Panc1 (cell line): ENCODE results near the gene TBX18. TPM values are rescaled to one million over a fixed set of nuclear protein-coding genes. Genes with fewer than 3 reads are reported as not detected.

Source experiments
- ATAC-seq: fragments of 200-7000 bp; cut with Tn5 transposase; 2 replicates; pipeline ENCODE4 v1.9.1; 2020; ENCODE audit warnings: mild to moderate bottlenecking, moderate library complexity
- BruUV-seq: library from RNA; stranded (reverse); fragments of 400-500 nt; replicated peaks from 2 replicates; lab custom pipeline; 2021; lab: Mats Ljungman, UMichigan
- CTCF ChIA-PET: fragments of 300-600 bp; sonication (Branson Sonifier 250); formaldehyde crosslinking; loops from one replicate; lab custom pipeline; 2022; ENCODE audit warnings: antibody characterized with exemption; lab: Charles Lee
- POLR2A ChIA-PET: fragments of 300-600 bp; sonication (Branson Sonifier 250); formaldehyde crosslinking; loops from one replicate; lab custom pipeline; 2022; ENCODE audit warnings: antibody characterized with exemption; lab: Charles Lee
- DNase-seq: peaks from one replicate; pipeline ENCODE4 v3.0.0-alpha.2; 2010; ENCODE audit warnings: low read depth, low spot score
- H3K27ac ChIP-seq: 2 replicates; pipeline ENCODE4 v1.5.1; 2011; ENCODE audit warnings: mild to moderate bottlenecking, low read length, inconsistent platforms
- H3K27me3 ChIP-seq: fragments of 200-500 bp; sonication (Bioruptor generic); 2 replicates; pipeline ENCODE4 v1.6.0; 2014; ENCODE audit warnings: low read length, inconsistent platforms; ENCODE audit not compliant: control insufficient read depth, insufficient read depth
- H3K36me3 ChIP-seq: fragments of 200-500 bp; sonication (Bioruptor generic); 2 replicates; pipeline ENCODE4 v1.5.1; 2014; ENCODE audit warnings: inconsistent platforms, mild to moderate bottlenecking, low read length, moderate library complexity; ENCODE audit not compliant: control insufficient read depth, insufficient read depth
- H3K4me1 ChIP-seq: 2 replicates; pipeline ENCODE4 v1.5.1; 2011; ENCODE audit warnings: inconsistent platforms, mild to moderate bottlenecking, low read length, moderate library complexity; ENCODE audit not compliant: control insufficient read depth, insufficient read depth
- H3K4me3 ChIP-seq, 2 experiments: 2 replicates each; pipeline ENCODE4 v1.5.1; 2011 to 2012; ENCODE audit warnings: low read depth in 2 of 2, low read length in 2 of 2, mild to moderate bottlenecking in 2 of 2, inconsistent platforms in 1 of 2, moderate library complexity in 1 of 2
- H3K9me3 ChIP-seq: fragments of 200-500 bp; sonication (Bioruptor generic); 2 replicates; pipeline ENCODE4 v1.5.1; 2014; ENCODE audit warnings: low read depth, mild to moderate bottlenecking, inconsistent platforms, low read length, moderate library complexity; ENCODE audit not compliant: control insufficient read depth, insufficient read depth
- POLR2AphosphoS5 ChIP-seq: IDR thresholded peaks from 2 replicates; pipeline ENCODE4 v1.6.1; 2012; ENCODE audit warnings: mild to moderate bottlenecking, low read depth, low read length, moderate library complexity
- SIN3A ChIP-seq: IDR thresholded peaks from 2 replicates; pipeline ENCODE4 v1.6.1; 2012; ENCODE audit warnings: low read depth, mild to moderate bottlenecking, low read length, moderate library complexity, borderline replicate concordance; ENCODE audit not compliant: insufficient read depth
- TCF7L2 ChIP-seq: IDR thresholded peaks from 2 replicates; pipeline ENCODE4 v1.6.1; 2011; ENCODE audit warnings: mild to moderate bottlenecking, low read depth, low read length, inconsistent platforms
- in situ Hi-C: cut with HindIII; loops from 2 replicates; pipeline ENCODE4 v1.10.0; 2016; ENCODE audit warnings: low sequenced_read_pairs, low pct_unique_long_range_greater_than_20kb
- intact Hi-C: fragments of 100-400 bp; cut with micrococcal nuclease; formaldehyde crosslinking; loops from one replicate; pipeline ENCODE4 v1.10.0; 2022; ENCODE audit not compliant: unreplicated experiment
- total RNA-seq: library from RNA; stranded (reverse); gene quantifications from one replicate; pipeline ENCODE4 v1.2.1, GENCODE V29; 2021; ENCODE audit not compliant: unreplicated experiment
- TF ChIP-seq, protein P1 (sequence below), 2 experiments: IDR thresholded peaks; 2 replicates each; pipeline ENCODE4 v1.6.1; 2011 to 2012; ENCODE audit warnings: low read depth in 2 of 2, control low read depth in 1 of 2, low read length in 1 of 2, mild to moderate bottlenecking in 1 of 2, moderate library complexity in 1 of 2; ENCODE audit not compliant: insufficient read depth in 1 of 2
- TF ChIP-seq, protein P2 (sequence below): fragments of 450-650 bp; IDR thresholded peaks from 2 replicates; pipeline ENCODE4 v1.5.1; 2017; ENCODE audit warnings: mild to moderate bottlenecking

The TBX18 gene
- total RNA-seq, 1 experiment from 2014 or later, result 10.1 TPM

DNA sequence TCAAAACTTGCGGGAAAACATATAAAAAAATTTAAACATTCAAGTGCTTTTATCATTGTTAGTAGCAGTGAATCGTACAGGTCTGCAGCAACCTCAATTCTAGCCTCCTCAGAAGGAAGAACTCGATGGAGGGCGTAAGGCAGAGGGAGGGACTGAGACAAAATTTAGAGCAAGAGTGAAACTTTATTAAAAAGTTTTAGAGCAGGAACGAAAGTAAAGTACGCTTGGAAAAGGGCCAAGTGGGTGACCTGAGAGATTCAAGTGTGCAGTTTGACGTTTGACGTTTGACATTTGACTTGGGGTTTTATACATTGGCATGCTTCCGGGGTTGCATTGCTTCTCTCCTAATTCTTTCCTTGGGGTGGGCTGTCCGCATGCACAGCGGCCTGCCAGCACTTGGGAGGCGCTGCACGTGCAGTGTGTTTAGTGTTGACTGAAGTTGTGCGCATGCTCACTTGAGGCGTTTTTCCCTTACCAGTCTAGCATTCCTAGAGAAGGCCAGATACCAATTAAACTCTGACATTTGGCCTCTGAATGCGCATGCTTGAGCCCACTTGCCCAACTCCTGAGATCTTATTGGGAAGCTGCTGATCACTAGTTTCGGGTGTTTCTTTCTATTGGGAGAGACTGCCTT, 82.6 kb downstream of the TBX18 start:
- no peaks in the 10 kb centered on the region for H3K4me1 ChIP-seq
- ChIA-PET CTCF (no interaction called here), POLR2A (interaction anchor here (0.6 kb wide), 1 partner anchor 168 kb away, joined by 15 read pairs; no protein-coding TSS in a partner anchor)
- TF ChIP-seq, protein P1, sequence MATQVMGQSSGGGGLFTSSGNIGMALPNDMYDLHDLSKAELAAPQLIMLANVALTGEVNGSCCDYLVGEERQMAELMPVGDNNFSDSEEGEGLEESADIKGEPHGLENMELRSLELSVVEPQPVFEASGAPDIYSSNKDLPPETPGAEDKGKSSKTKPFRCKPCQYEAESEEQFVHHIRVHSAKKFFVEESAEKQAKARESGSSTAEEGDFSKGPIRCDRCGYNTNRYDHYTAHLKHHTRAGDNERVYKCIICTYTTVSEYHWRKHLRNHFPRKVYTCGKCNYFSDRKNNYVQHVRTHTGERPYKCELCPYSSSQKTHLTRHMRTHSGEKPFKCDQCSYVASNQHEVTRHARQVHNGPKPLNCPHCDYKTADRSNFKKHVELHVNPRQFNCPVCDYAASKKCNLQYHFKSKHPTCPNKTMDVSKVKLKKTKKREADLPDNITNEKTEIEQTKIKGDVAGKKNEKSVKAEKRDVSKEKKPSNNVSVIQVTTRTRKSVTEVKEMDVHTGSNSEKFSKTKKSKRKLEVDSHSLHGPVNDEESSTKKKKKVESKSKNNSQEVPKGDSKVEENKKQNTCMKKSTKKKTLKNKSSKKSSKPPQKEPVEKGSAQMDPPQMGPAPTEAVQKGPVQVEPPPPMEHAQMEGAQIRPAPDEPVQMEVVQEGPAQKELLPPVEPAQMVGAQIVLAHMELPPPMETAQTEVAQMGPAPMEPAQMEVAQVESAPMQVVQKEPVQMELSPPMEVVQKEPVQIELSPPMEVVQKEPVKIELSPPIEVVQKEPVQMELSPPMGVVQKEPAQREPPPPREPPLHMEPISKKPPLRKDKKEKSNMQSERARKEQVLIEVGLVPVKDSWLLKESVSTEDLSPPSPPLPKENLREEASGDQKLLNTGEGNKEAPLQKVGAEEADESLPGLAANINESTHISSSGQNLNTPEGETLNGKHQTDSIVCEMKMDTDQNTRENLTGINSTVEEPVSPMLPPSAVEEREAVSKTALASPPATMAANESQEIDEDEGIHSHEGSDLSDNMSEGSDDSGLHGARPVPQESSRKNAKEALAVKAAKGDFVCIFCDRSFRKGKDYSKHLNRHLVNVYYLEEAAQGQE (IDR thresholded peaks at IDR 0.05; ENCODE audit: insufficient read depth in 1 of 2, low read depth in 2 of 2, low read length in 1 of 2), result no peak
- TF ChIP-seq TCF7L2 (no peak), POLR2AphosphoS5 (no peak), SIN3A (no peak)
- TF ChIP-seq, protein P2, sequence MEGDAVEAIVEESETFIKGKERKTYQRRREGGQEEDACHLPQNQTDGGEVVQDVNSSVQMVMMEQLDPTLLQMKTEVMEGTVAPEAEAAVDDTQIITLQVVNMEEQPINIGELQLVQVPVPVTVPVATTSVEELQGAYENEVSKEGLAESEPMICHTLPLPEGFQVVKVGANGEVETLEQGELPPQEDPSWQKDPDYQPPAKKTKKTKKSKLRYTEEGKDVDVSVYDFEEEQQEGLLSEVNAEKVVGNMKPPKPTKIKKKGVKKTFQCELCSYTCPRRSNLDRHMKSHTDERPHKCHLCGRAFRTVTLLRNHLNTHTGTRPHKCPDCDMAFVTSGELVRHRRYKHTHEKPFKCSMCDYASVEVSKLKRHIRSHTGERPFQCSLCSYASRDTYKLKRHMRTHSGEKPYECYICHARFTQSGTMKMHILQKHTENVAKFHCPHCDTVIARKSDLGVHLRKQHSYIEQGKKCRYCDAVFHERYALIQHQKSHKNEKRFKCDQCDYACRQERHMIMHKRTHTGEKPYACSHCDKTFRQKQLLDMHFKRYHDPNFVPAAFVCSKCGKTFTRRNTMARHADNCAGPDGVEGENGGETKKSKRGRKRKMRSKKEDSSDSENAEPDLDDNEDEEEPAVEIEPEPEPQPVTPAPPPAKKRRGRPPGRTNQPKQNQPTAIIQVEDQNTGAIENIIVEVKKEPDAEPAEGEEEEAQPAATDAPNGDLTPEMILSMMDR, result no peak
- no peaks in the 10 kb centered on the region for H3K36me3 ChIP-seq
- BruUV-seq, result no TSS peak
- DNase-seq, result no peak
- in situ Hi-C loops (no loop called here), intact Hi-C loops (no loop called here)
- ATAC-seq, result no peak
- no peak overlapping the region for H3K4me3 ChIP-seq
- H3K27ac ChIP-seq, result no peak overlapping the region
- H3K27me3 ChIP-seq, result no peaks in the 10 kb centered on the region
- no peaks in the 10 kb centered on the region for H3K9me3 ChIP-seq

DNA sequence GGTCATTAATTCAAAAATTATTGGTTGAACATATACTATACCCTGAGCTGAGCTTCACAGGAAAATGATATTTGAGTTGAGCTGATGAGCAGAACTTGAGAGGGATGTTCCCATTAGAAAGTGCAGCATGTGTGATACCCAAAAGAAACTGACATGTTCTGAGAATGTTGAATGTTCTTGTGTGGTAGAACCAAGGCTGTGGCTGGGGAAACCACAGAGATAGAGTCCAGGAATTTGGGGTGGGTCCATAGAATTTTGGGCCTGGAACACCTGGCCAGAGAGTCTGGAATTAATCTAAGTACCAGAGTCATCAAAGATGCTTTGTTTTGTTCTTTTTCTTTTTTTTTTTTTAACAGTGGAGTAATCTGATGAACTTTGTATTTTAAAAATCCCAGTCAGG, 88.7 kb downstream of the TBX18 start:
- no peaks in the 10 kb centered on the region for H3K36me3 ChIP-seq
- BruUV-seq, result no TSS peak
- no peak overlapping the region for H3K4me3 ChIP-seq
- no peak overlapping the region for H3K27ac ChIP-seq
- H3K4me1 ChIP-seq, result no peaks in the 10 kb centered on the region
- intact Hi-C loops, result no loop called here
- no peak for DNase-seq
- no peaks in the 10 kb centered on the region for H3K9me3 ChIP-seq
- TF ChIP-seq, protein P1 (IDR thresholded peaks at IDR 0.05; ENCODE audit: insufficient read depth in 1 of 2, low read depth in 2 of 2, low read length in 1 of 2), result no peak
- no peak for TF ChIP-seq POLR2AphosphoS5
- no peak for TF ChIP-seq TCF7L2
- TF ChIP-seq, protein P2, result no peak
- no peak for TF ChIP-seq SIN3A
- ChIA-PET POLR2A (no interaction called here), CTCF (no interaction called here)
- no peaks in the 10 kb centered on the region for H3K27me3 ChIP-seq
- no peak for ATAC-seq
- in situ Hi-C loops, result no loop called here
